Esophagus (tissue), 2 donors: ENCODE data around the gene CLCN6. TPM values are rescaled to one million over a fixed set of nuclear protein-coding genes. Genes with fewer than 3 reads are reported as not detected.

Source experiments
- H3K27ac ChIP-seq, 2 donors: one replicate each; pipeline ENCODE4 v1.5.1; 2013; ENCODE audit warnings: low read depth in 2 of 2, mild to moderate bottlenecking in 2 of 2, inconsistent platforms in 1 of 2, low read length in 1 of 2, moderate library complexity in 1 of 2
- H3K27me3 ChIP-seq, 2 donors: one replicate each; pipeline ENCODE4 v1.6.1; 2013; ENCODE audit warnings: low read length in 2 of 2, control low read depth in 1 of 2, mild to moderate bottlenecking in 1 of 2; ENCODE audit not compliant: insufficient read depth in 2 of 2, control insufficient read depth in 1 of 2
- H3K36me3 ChIP-seq, 2 donors: one replicate each; pipeline ENCODE4 v1.6.1; 2013; ENCODE audit warnings: low read length in 1 of 2; ENCODE audit not compliant: control insufficient read depth in 2 of 2, insufficient read depth in 2 of 2
- H3K4me1 ChIP-seq, 2 donors: one replicate each; pipeline ENCODE4 v1.6.1; 2013; ENCODE audit warnings: low read length in 1 of 2; ENCODE audit not compliant: control insufficient read depth in 2 of 2, insufficient read depth in 2 of 2
- H3K4me3 ChIP-seq, 2 donors: one replicate each; pipeline ENCODE4 v1.5.1; 2013; ENCODE audit warnings: low read length in 2 of 2, mild to moderate bottlenecking in 2 of 2, low read depth in 1 of 2, moderate library complexity in 1 of 2
- H3K9me3 ChIP-seq, 2 donors: one replicate each; pipeline ENCODE4 v1.6.1; 2013; ENCODE audit warnings: mild to moderate bottlenecking in 2 of 2, low read depth in 1 of 2, low read length in 1 of 2, moderate library complexity in 1 of 2; ENCODE audit not compliant: control insufficient read depth in 2 of 2, insufficient read depth in 1 of 2
- WGBS, 2 donors: extraction: QIAGEN DNeasy Blood & Tissue Kit; methylation state at CpG; one replicate each; pipeline ENCODE4 v1.1.7; 2013; 5-methylcytosine and 5-hydroxymethylcytosine counted together
- polyA plus RNA-seq, 2 donors: library from polyadenylated mRNA; stranded (reverse); fragments of 200-250 nt; gene quantifications; one replicate each; pipeline ENCODE4 v1.2.3, GENCODE V29; 2013
- donor health status: healthy with polysubstance abuse.
- donor health status: Bipolar disorder and iron deficiency.

The CLCN6 gene
- polyA plus RNA-seq, 2 donors, result 4.9 to 9.1 TPM

DNA sequence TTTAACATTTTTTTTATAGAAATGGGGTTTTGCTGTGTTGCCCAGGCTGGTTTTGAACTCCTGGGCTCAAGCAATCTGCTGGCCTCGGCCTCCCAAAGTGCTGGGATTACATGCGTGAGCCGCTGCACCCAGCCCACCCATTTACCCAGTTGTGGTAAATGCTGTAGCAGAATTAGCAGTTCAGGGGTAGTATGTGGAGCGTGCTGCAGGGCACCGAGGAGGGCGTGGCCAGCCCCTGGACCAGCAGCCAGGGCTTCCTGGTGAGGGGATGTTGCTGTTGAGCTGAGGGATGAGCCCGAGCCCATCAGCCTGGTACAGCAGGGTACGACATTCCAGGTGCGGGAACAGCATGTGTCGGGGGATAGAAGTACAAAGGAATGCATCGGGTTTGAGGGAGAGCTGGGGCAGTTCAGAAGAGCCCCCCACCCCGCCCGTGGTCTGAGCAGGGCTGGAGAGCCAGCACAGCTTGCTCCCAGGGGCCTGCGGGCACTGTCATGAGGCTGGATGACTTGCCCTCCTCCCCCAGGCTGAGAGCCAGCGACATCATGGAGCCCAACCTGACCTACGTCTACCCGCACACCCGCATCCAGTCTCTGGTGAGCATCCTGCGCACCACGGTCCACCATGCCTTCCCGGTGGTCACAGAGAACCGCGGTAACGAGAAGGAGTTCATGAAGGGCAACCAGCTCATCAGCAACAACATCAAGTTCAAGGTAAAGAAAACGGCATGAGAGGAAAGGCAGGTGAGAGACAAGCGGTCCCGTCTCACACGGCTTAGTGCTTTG is 29.6 kb downstream of the CLCN6 start:
- no peaks in the 10 kb centered on the region for H3K9me3 ChIP-seq
- H3K36me3 ChIP-seq, result peaks cover 31 to 64% of the 10 kb centered on the region in 2 donors
- WGBS, 2 donors, result 94% methylated on average over 28 of the region's 28 CpGs
- H3K4me3 ChIP-seq, result no peak overlapping the region
- no peaks in the 10 kb centered on the region for H3K4me1 ChIP-seq
- no peak overlapping the region for H3K27ac ChIP-seq
- no peaks in the 10 kb centered on the region for H3K27me3 ChIP-seq

DNA sequence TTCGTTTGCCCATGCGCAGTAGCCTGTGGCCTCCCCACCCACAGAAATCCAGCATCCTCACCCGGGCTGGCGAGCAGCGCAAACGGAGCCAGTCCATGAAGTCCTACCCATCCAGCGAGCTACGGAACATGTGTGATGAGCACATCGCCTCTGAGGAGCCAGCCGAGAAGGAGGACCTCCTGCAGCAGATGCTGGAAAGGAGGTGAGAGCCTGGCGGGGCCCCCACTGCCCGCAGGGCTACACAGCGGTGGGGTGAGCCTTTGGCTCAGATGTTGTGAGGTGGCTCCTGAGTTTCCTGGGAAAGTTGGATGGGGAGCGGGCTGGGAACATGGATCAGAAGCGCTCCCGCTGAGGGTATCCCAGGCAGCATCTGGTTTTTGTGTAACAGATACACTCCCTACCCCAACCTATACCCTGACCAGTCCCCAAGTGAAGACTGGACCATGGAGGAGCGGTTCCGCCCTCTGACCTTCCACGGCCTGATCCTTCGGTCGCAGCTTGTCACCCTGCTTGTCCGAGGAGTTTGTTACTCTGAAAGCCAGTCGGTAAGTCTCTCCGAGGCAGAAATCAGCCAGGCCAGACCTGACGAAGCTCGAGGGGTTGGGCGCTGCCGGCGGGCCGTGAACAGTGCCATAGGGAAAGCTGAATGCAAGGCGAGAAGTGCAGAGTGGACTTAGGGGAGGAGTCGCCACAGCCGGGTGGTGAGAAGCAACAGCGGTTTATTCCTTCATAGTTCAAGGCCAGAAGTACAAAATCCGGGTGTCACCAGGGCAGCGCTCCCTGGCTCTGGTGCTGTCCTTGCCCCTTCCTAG is 31.2 kb downstream of the CLCN6 start:
- Histone ChIP-seq H3K36me3 (peaks cover 39 to 72% of the 10 kb centered on the region in 2 donors), H3K9me3 (no peaks in the 10 kb centered on the region), H3K4me1 (no peaks in the 10 kb centered on the region), H3K27me3 (no peaks in the 10 kb centered on the region), H3K4me3 (no peak overlapping the region), H3K27ac (no peak overlapping the region)
- 84 to 91% methylated on average over 36 of the region's 36 CpGs for WGBS, 2 donors

DNA sequence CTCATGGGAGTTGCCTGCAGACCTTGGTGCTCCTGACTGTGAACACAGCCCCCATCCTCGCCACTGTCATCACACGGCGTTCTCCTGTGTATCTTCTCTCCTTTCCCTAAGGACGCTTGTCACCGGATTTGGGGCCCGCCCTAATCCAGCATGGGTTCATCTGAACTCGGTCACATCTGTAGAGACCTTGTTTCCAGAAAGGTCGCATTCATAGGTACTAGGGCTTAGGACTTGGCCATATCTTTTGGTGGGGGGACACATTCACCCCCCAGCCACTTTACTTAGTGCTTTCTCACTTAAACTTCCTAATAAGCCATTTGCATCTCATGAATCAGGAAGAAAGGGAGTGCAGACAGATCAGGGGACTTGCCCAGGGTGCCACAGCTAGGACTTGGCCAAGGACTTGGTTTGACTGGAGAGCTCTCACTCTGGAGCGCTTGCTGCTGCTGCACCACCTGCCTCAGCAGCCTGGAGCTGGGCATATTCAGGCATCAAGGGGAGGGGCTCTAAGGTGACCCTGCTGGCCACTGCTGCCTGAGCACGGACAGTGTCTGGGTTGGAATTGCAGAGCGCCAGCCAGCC is 31.9 kb downstream of the CLCN6 start:
- Histone ChIP-seq H3K4me3 (no peak overlapping the region), H3K9me3 (no peaks in the 10 kb centered on the region), H3K36me3 (peaks cover 39 to 73% of the 10 kb centered on the region in 2 donors), H3K4me1 (no peaks in the 10 kb centered on the region), H3K27ac (no peak overlapping the region), H3K27me3 (no peaks in the 10 kb centered on the region)
- WGBS, 2 donors, result 85 to 86% methylated on average over 11 of the region's 11 CpGs

DNA sequence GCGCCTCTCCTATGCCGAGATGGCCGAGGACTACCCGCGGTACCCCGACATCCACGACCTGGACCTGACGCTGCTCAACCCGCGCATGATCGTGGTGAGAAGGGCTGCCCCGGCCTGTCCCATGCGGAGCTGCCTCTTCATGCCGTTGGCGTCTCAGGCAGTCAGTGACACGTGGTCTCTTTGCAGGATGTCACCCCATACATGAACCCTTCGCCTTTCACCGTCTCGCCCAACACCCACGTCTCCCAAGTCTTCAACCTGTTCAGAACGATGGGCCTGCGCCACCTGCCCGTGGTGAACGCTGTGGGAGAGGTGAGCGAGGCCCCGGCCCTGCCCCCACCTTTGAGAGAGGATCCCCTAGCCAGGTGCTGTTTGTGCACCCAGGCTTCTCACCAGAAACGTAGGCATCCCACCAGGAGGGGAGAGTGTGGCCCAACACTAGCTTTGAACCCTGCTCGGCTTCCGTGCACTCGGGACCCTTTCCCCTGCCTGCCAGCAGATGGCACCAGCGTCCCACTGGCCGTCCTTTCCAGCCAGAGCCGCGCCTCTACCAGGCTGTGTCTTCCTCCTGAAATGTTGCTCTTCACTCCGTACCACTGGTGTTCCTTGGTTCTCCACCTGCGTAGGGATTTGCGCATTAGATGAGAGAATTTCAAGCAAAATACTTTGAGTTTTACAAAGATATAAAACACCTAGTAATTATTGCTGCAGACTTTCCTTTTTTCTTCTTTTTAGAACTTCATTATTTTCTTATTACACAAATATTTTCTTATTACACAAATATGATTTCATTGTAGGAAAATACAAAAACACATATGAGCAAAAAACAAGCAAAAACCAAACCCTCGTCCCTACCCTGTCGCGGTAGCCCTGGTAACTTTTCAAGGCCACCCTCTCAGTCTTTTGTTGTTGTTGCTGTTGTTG is 32.6 kb downstream of the CLCN6 start:
- Histone ChIP-seq H3K9me3 (no peaks in the 10 kb centered on the region), H3K27me3 (no peaks in the 10 kb centered on the region), H3K4me3 (no peak overlapping the region), H3K4me1 (no peaks in the 10 kb centered on the region), H3K27ac (no peak overlapping the region), H3K36me3 (peaks cover 39 to 71% of the 10 kb centered on the region in 2 donors)
- WGBS, 2 donors, result 61 to 65% methylated on average over 40 of the region's 40 CpGs

DNA sequence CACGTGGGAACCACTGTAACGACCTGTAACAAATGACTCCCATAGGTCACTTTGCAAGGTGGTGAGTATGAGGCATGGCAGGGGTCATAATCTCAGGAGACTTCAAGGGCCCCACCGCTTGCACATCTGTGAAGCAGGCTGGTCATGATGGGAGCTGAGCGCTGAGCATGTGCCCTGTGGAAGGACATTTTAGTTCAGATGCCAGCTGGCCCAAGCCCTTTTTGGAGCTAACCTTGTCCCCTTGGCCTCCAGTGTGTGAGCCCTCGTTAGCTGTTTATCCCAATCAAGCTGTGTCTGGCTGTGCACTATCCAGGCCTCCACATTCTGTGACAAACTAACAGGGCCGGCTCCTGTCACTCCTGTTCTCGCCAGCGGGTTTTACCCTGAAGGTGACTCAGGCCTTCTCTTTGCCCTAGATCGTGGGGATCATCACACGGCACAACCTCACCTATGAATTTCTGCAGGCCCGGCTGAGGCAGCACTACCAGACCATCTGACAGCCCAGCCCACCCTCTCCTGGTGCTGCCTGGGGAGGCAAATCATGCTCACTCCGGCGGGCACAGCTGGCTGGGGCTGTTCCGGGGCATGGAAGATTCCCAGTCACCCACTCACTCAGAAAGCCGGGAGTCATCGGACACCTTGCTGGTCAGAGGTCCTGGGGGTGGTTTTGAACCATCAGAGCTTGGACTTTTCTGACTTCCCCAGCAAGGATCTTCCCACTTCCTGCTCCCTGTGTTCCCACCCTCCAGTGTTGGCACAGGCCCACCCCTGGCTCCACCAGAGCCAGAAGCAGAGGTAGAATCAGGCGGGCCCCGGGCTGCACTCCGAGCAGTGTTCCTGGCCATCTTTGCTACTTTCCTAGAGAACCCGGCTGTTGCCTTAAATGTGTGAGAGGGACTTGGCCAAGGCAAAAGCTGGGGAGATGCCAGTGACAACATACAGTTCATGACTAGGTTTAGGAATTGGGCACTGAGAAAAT is 34.0 kb downstream of the CLCN6 start:
- Histone ChIP-seq H3K27ac (no peak overlapping the region), H3K4me3 (no peak overlapping the region), H3K36me3 (peaks cover 44 to 65% of the 10 kb centered on the region in 2 donors), H3K4me1 (no peaks in the 10 kb centered on the region), H3K27me3 (no peaks in the 10 kb centered on the region), H3K9me3 (no peaks in the 10 kb centered on the region)
- WGBS, 2 donors, result 91 to 92% methylated on average over 20 of the region's 20 CpGs

DNA sequence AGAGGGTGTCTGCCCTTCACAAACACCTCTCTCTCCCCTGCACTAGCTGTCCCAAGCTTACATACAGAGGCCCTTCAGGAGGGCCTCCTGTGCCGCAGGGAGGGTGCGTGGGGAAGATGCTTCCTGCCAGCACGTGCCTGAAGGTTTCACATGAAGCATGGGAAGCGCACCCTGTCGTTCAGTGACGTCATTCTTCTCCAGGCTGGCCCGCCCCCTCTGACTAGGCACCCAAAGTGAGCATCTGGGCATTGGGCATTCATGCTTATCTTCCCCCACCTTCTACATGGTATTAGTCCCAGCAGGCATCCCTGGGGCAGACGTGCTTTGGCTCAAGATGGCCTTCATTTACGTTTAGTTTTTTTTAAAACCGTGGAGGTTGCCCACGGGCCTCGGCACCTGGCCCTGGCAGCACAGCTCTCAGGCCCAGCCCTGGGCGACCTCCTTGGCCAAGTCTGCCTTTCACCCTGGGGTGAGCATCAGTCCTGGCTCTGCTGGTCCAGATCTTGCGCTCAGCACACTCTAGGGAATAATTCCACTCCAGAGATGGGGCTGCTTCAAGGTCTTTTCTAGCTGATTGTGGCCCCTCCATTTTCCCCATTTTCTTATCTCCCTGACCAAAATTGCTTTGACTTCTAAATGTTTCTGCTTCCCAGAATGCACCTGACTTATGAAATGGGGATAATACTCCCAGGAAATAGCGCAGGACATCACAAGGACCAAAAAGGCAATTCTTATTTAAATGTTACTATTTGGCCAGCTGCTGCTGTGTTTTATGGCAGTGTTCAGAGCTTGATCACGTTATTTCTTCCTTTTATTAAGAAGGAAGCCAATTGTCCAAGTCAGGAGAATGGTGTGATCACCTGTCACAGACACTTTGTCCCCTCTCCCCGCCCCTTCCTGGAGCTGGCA is 35.5 kb downstream of the CLCN6 start:
- Histone ChIP-seq H3K9me3 (no peaks in the 10 kb centered on the region), H3K36me3 (peaks cover 38 to 52% of the 10 kb centered on the region in 2 donors)
- 80% methylated on average over 16 to 17 of the region's 17 CpGs for WGBS, 2 donors

DNA sequence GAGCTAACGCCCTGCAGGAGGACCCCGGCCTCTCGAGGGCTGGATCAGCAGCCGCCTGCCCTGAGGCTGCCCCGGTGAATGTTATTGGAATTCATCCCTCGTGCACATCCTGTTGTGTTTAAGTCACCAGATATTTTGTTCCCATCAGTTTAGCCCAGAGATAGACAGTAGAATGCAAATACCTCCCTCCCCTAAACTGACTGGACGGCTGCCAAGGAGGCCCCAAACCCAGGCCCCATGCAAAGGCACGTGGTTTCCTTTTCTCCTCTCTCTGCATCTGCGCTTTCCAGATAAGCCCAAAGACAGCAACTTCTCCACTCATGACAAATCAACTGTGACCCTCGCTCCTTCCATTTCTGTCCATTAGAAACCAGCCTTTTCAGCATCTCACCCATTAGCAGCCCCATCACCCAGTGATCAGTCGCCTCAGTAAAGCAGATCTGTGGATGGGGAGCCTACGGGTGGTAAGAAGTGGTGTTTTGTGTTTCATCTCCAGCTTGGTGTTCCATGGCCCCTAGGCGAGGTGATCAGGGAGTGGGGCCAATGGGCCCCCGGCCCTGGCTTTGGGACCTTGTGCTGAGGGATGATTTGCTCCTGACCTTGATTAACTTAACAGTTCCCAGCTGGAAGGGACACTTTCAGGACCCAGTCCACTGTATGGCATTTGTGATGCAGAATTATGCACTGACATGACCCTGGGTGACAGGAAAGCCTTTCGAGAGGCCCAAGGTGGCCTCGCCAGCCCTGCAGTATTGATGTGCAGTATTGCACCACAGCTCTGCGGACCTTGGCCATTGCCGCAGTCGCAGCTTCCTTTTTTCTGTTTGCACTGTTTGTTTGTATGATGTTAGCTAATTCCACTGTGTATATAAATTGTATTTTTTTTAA is 36.4 kb downstream of the CLCN6 start:
- 69 to 75% methylated on average over 19 of the region's 19 CpGs for WGBS, 2 donors

More for the DNA sequence above, 35.5 kb downstream of the CLCN6 start:
- Histone ChIP-seq H3K27ac (no peak overlapping the region), H3K4me3 (no peak overlapping the region), H3K27me3 (no peaks in the 10 kb centered on the region), H3K4me1 (no peaks in the 10 kb centered on the region)

More for the DNA sequence above, 36.4 kb downstream of the CLCN6 start:
- H3K4me1 ChIP-seq, result no peaks in the 10 kb centered on the region
- H3K4me3 ChIP-seq, result no peak overlapping the region
- no peak overlapping the region for H3K27ac ChIP-seq
- no peaks in the 10 kb centered on the region for H3K9me3 ChIP-seq
- H3K27me3 ChIP-seq, result no peaks in the 10 kb centered on the region
- H3K36me3 ChIP-seq, result peaks cover 32 to 43% of the 10 kb centered on the region in 2 donors
